H1 (cell line): ENCODE results near the gene ANKRD53. TPM values are rescaled to one million over a fixed set of nuclear protein-coding genes. Genes with fewer than 3 reads are reported as not detected.

Experiments
- CTCF ChIA-PET: fragments of 300-600 bp; sonication (Branson Sonifier 250); formaldehyde crosslinking; loops from one replicate; lab custom pipeline; 2021; ENCODE audit not compliant: partially characterized antibody; lab: Charles Lee
- POLR2A ChIA-PET: fragments of 300-600 bp; sonication (Branson Sonifier 250); formaldehyde crosslinking; loops from one replicate; lab custom pipeline; 2021; ENCODE audit warnings: inconsistent platforms; ENCODE audit not compliant: partially characterized antibody; lab: Charles Lee
- DNase-seq, 2 experiments: peaks; one replicate each; pipeline versions ENCODE4 v3.0.0 to v3.0.0-alpha.2; 2010 to 2022; ENCODE audit warnings: low spot score in 2 of 2, low read depth in 1 of 2, mixed read lengths in 1 of 2
- FAIRE-seq: peaks from 2 replicates; lab custom pipeline; 2011; peaks lifted over from hg19 to GRCh38; lab: Jason Lieb, UNC
- H2AFZ ChIP-seq: 2 replicates; pipeline ENCODE4 v1.8.1; 2012; ENCODE audit warnings: low read length, inconsistent platforms
- H2AK5ac ChIP-seq: 2 replicates; pipeline ENCODE4 v1.6.1; 2013; ENCODE audit warnings: low read depth, low read length
- H2BK120ac ChIP-seq: replicated peaks from 2 replicates; pipeline ENCODE3; 2013; ENCODE audit warnings: low read depth, low read length, inconsistent platforms
- H2BK12ac ChIP-seq: 2 replicates; pipeline ENCODE4 v1.6.1; 2013; ENCODE audit warnings: low read depth, low read length
- H2BK15ac ChIP-seq: 2 replicates; pipeline ENCODE4 v1.6.1; 2013; ENCODE audit warnings: low read length
- H2BK20ac ChIP-seq: 2 replicates; pipeline ENCODE4 v1.6.1; 2013; ENCODE audit warnings: low read length
- H2BK5ac ChIP-seq: 2 replicates; pipeline ENCODE4 v1.6.1; 2013; ENCODE audit warnings: low read depth, low read length
- H3K14ac ChIP-seq: 2 replicates; pipeline ENCODE4 v1.6.1; 2013; ENCODE audit warnings: inconsistent platforms; ENCODE audit not compliant: insufficient read length
- H3K18ac ChIP-seq: 2 replicates; pipeline ENCODE4 v1.6.1; 2013; ENCODE audit warnings: low read length; ENCODE audit errors: extremely low read depth
- H3K23ac ChIP-seq: 2 replicates; pipeline ENCODE4 v1.6.1; 2013; ENCODE audit warnings: inconsistent platforms; ENCODE audit not compliant: insufficient read length
- H3K23me2 ChIP-seq: 2 replicates; pipeline ENCODE4 v1.6.1; 2013; ENCODE audit warnings: low read depth, low read length
- H3K27ac ChIP-seq: 2 replicates; pipeline ENCODE4 v1.6.1; 2011; ENCODE audit warnings: low read depth, low read length, inconsistent platforms
- H3K27me3 ChIP-seq, 4 experiments: replicated peaks in 1 of 4; 1 replicate in 1 of 4; 2 replicates in 3 of 4; pipeline versions ENCODE4 v1.6.1 to v1.8.1; 2011 to 2013; ENCODE audit warnings: low read length in 3 of 4, mild to moderate bottlenecking in 3 of 4, inconsistent platforms in 2 of 4, mixed read lengths in 2 of 4, moderate library complexity in 1 of 4; ENCODE audit not compliant: control insufficient read depth in 3 of 4, insufficient read depth in 3 of 4; ENCODE audit errors: extremely low read depth in 1 of 4
- H3K36me3 ChIP-seq, 4 experiments: 2 replicates each; pipeline versions ENCODE4 v1.6.1 to v1.8.1; 2011 to 2013; ENCODE audit warnings: mild to moderate bottlenecking in 4 of 4, low read length in 3 of 4, moderate library complexity in 2 of 4, control low read depth in 1 of 4, inconsistent platforms in 1 of 4; ENCODE audit not compliant: insufficient read depth in 4 of 4, control insufficient read depth in 2 of 4
- H3K4ac ChIP-seq: replicated peaks from 2 replicates; pipeline ENCODE3; 2013; ENCODE audit warnings: low read length, low read depth, mixed read lengths, inconsistent platforms; ENCODE audit not compliant: insufficient read length
- H3K4me1 ChIP-seq, 4 experiments: replicated peaks in 1 of 4; 1 replicate in 1 of 4; 2 replicates in 3 of 4; pipeline versions ENCODE4 v1.6.1 to v1.8.1; 2011 to 2013; ENCODE audit warnings: low read length in 3 of 4, inconsistent platforms in 2 of 4, mixed read lengths in 1 of 4; ENCODE audit not compliant: insufficient read depth in 4 of 4, control insufficient read depth in 3 of 4
- H3K4me2 ChIP-seq, 2 experiments: 2 replicates each; pipeline versions ENCODE4 v1.6.1 to v1.8.1; 2011 to 2013; ENCODE audit warnings: low read depth in 2 of 2, low read length in 2 of 2, control low read depth in 1 of 2, inconsistent platforms in 1 of 2, mild to moderate bottlenecking in 1 of 2; ENCODE audit not compliant: insufficient read depth in 1 of 2
- H3K4me3 ChIP-seq, 4 experiments: fragments of 200-600, 300-600 bp in 1 of 4; sonication (generic), shearing (Covaris generic), sonication (Bioruptor Twin) in 1 of 4; 2 replicates each; pipeline versions ENCODE4 v1.5.1 to v1.8.1; 2011 to 2016; ENCODE audit warnings: low read length in 4 of 4, low read depth in 3 of 4, control low read depth in 2 of 4, inconsistent platforms in 2 of 4, mild to moderate bottlenecking in 2 of 4, mixed read lengths in 1 of 4, moderate library complexity in 1 of 4; ENCODE audit not compliant: insufficient read depth in 2 of 4; ENCODE audit errors: extremely low read depth in 1 of 4
- H3K56ac ChIP-seq: replicated peaks from 2 replicates; pipeline ENCODE3; 2013; ENCODE audit warnings: low read depth, mild to moderate bottlenecking, mixed read lengths, low read length, inconsistent platforms; ENCODE audit not compliant: insufficient read length
- H3K79me1 ChIP-seq: 2 replicates; pipeline ENCODE4 v1.6.1; 2013; ENCODE audit warnings: low read depth, low read length, control low read depth
- H3K79me2 ChIP-seq, 2 experiments: 2 replicates each; pipeline versions ENCODE4 v1.6.1 to v1.8.1; 2012 to 2013; ENCODE audit warnings: low read length in 2 of 2, mild to moderate bottlenecking in 2 of 2, inconsistent platforms in 1 of 2; ENCODE audit not compliant: insufficient read depth in 2 of 2, control insufficient read depth in 1 of 2
- H3K9ac ChIP-seq, 4 experiments: replicated peaks in 1 of 4; 1 replicate in 1 of 4; 2 replicates in 3 of 4; pipeline versions ENCODE4 v1.6.1 to v1.8.1; 2011 to 2013; ENCODE audit warnings: low read depth in 3 of 4, low read length in 3 of 4, control low read depth in 2 of 4, mild to moderate bottlenecking in 2 of 4, moderate library complexity in 2 of 4, inconsistent platforms in 1 of 4; ENCODE audit errors: extremely low read depth in 1 of 4
- H3K9me3 ChIP-seq, 2 experiments: 2 replicates each; pipeline versions ENCODE4 v1.6.1 to v1.8.1; 2012 to 2013; ENCODE audit warnings: mild to moderate bottlenecking in 2 of 2, moderate library complexity in 2 of 2, control low read depth in 1 of 2, inconsistent platforms in 1 of 2, low read depth in 1 of 2, low read length in 1 of 2, mixed read lengths in 1 of 2; ENCODE audit not compliant: insufficient read depth in 2 of 2
- H4K20me1 ChIP-seq, 2 experiments: replicated peaks in 1 of 2; 2 replicates each; pipeline versions ENCODE3 to v1.8.1; 2011 to 2013; ENCODE audit warnings: inconsistent platforms in 2 of 2, low read length in 2 of 2, mild to moderate bottlenecking in 1 of 2; ENCODE audit not compliant: insufficient read depth in 2 of 2, control insufficient read depth in 1 of 2
- H4K5ac ChIP-seq: 2 replicates; pipeline ENCODE4 v1.6.1; 2013; ENCODE audit warnings: low read length, low read depth, mixed read lengths, inconsistent platforms; ENCODE audit not compliant: insufficient read length
- H4K8ac ChIP-seq: 2 replicates; pipeline ENCODE4 v1.8.0; 2013; ENCODE audit warnings: mild to moderate bottlenecking, moderate library complexity, low read length, inconsistent platforms; ENCODE audit not compliant: insufficient read depth; ENCODE audit errors: extremely low read depth
- H4K91ac ChIP-seq: replicated peaks from 2 replicates; pipeline ENCODE3; 2013; ENCODE audit warnings: low read length, mixed read lengths, inconsistent platforms; ENCODE audit not compliant: insufficient read length
- CHD2 ChIP-seq: IDR thresholded peaks from 2 replicates; pipeline ENCODE4 v1.6.1; 2012; ENCODE audit warnings: low read length, improper control_type of control experiment
- RAD21 ChIP-seq, 2 experiments: IDR thresholded peaks in 1 of 2; conservative IDR thresholded peaks in 1 of 2; 2 replicates each; pipeline ENCODE4 v1.6.1; 2011; ENCODE audit warnings: low read depth in 2 of 2, low read length in 2 of 2, improper control_type of control experiment in 1 of 2, inconsistent platforms in 1 of 2, mild to moderate bottlenecking in 1 of 2, moderate library complexity in 1 of 2
- WGBS, 2 experiments: shearing (Covaris generic) in 1 of 2; methylation state at CpG; one replicate each; pipeline versions ENCODE4 v1.1.6 to v1.1.7; 2013 to 2015; ENCODE audit warnings: low lambda C conversion rate in 2 of 2, mixed read lengths in 2 of 2, inconsistent platforms in 1 of 2, low coverage in 1 of 2, missing lambda C conversion rate in 1 of 2; ENCODE audit not compliant: insufficient replicate concordance in 2 of 2, insufficient coverage in 1 of 2, insufficient read length in 1 of 2; ENCODE audit errors: extremely low coverage in 1 of 2, missing lambda C conversion rate in 1 of 2; 5-methylcytosine and 5-hydroxymethylcytosine counted together
- polyA plus RNA-seq, 7 experiments: library from polyadenylated mRNA; depleted of rRNA in 3 of 7; stranded (reverse) in 5 of 7; unstranded in 2 of 7; fragments of >200 nt in 5 of 7; fragments of 200-250 nt in 2 of 7; gene quantifications; 1 replicate in 5 of 7; 2 replicates in 1 of 7; 4 replicates in 1 of 7; pipeline versions ENCODE4 v1.2.1 to v1.2.3, GENCODE V29; 2011 to 2013; ENCODE audit warnings: missing spikeins in 2 of 7, mixed read lengths in 2 of 7
- total RNA-seq: library from RNA; stranded (reverse); fragmentation: NEBNext Ultra II Directional; extraction: Animal tissue kit (Norgen Biotek cat#: 25700); gene quantifications from 2 replicates; pipeline ENCODE4 v1.2.1, GENCODE V29; 2021
- TF ChIP-seq, protein P1 (sequence below), 3 experiments: IDR thresholded peaks; 1 replicate in 2 of 3; 2 replicates in 1 of 3; pipeline versions ENCODE4 v1.5.1 to v1.6.1; 2011; ENCODE audit warnings: low read length in 3 of 3, mild to moderate bottlenecking in 3 of 3, inconsistent platforms in 2 of 3, low read depth in 1 of 3, moderate library complexity in 1 of 3; ENCODE audit not compliant: insufficient read depth in 1 of 3; ENCODE audit errors: control extremely low read depth in 1 of 3

The ANKRD53 gene
- total and polyA plus RNA-seq, 2 of the 8 experiments (the other 6 are each of a cell fraction or from before 2014, with no cell fraction given): 0.39 to 0.70 TPM

DNA sequence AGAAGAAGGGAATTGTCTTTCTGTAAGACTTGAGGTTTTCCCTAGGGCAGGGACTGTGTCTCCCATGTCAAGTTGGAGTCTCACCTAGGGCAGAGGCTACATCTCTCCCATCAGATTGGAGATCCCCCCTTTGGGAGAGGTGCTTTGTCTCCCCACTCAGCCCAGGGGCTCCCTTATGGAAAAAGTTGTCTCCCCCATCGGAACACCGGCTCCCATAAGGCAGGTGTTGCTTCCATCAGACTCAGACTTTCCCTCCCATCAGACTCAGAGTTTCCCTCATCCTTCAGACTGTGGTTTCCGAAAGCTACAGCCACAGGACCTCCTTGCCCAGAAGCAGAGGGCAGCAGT lies 5.8 kb downstream of the ANKRD53 start:
- Histone ChIP-seq H3K4ac (no peak overlapping the region), H3K4me3 (no peak overlapping the region)
- TF ChIP-seq CHD2 (no peak), RAD21 (IDR thresholded peaks at IDR 0.05 in 1 of 2, conservative IDR thresholded peaks at IDR 0.05 in 1 of 2; ENCODE audit: low read depth in 2 of 2, low read length in 2 of 2) (0 out of 4 replicates have a peak, but pooled peaks of 1 of the 2 experiments have one; percentile 9)
- TF ChIP-seq, protein P1, sequence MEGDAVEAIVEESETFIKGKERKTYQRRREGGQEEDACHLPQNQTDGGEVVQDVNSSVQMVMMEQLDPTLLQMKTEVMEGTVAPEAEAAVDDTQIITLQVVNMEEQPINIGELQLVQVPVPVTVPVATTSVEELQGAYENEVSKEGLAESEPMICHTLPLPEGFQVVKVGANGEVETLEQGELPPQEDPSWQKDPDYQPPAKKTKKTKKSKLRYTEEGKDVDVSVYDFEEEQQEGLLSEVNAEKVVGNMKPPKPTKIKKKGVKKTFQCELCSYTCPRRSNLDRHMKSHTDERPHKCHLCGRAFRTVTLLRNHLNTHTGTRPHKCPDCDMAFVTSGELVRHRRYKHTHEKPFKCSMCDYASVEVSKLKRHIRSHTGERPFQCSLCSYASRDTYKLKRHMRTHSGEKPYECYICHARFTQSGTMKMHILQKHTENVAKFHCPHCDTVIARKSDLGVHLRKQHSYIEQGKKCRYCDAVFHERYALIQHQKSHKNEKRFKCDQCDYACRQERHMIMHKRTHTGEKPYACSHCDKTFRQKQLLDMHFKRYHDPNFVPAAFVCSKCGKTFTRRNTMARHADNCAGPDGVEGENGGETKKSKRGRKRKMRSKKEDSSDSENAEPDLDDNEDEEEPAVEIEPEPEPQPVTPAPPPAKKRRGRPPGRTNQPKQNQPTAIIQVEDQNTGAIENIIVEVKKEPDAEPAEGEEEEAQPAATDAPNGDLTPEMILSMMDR (IDR thresholded peaks at IDR 0.05; ENCODE audit: control extremely low read depth in 1 of 3, insufficient read depth in 1 of 3, low read depth in 1 of 3, low read length in 3 of 3): peak in 1 of 3 experiments; percentile 31; a peak in 1 of 4 replicates
- TF ChIP-seq, all 59 proteins: peak for 2
- no peak overlapping the region for H3K56ac ChIP-seq
- H3K23me2 ChIP-seq: no peaks in the 10 kb centered on the region
- no peaks in the 10 kb centered on the region for H3K79me1 ChIP-seq
- no peak overlapping the region for H3K14ac ChIP-seq
- no peak overlapping the region for H2BK15ac ChIP-seq
- H3K4me1 ChIP-seq: peaks cover 0 to 8% (median 4%) of the 10 kb centered on the region in 4 experiments; a peak in 4 of 7 replicates
- 89% methylated on average over 3 of the region's 3 CpGs; no CpG with 5 or more reads in 1 of the 2 experiments for whole genome bisulfite sequencing, 2 experiments
- H3K36me3 ChIP-seq: peaks cover 0 to 6% (median 0%) of the 10 kb centered on the region in 4 experiments; a peak in 2 of 8 replicates
- no peak overlapping the region for H3K27ac ChIP-seq
- no peak overlapping the region for H3K18ac ChIP-seq
- H3K9ac ChIP-seq: no peak overlapping the region
- H2BK120ac ChIP-seq: no peak overlapping the region
- no peak overlapping the region for H2BK20ac ChIP-seq
- H4K91ac ChIP-seq: no peak overlapping the region
- no peak overlapping the region for H2BK12ac ChIP-seq
- H2BK5ac ChIP-seq: no peak overlapping the region
- H3K9me3 ChIP-seq: no peaks in the 10 kb centered on the region
- H3K23ac ChIP-seq: no peak overlapping the region
- H4K5ac ChIP-seq: no peak overlapping the region
- H2AFZ ChIP-seq: no peak overlapping the region
- peaks cover 0 to 9% of the 10 kb centered on the region in 2 experiments for H4K20me1 ChIP-seq
- ChIA-PET POLR2A (interaction anchor here (0.6 to 1.0 kb wide), 2 partner anchors 18 to 1211 kb away, joined by 3 to 7 read pairs; no protein-coding TSS in a partner anchor), CTCF (interaction anchor here (0.6 to 7.1 kb wide), 29 partner anchors 9 to 194 kb away, joined by 3 to 66 read pairs (median 5); partner anchors contain the start of genes FIGLA, NAGK and TEX261)
- peaks cover 0 to 9% (median 7%) of the 10 kb centered on the region in 4 experiments; a peak in 5 of 7 replicates for H3K27me3 ChIP-seq
- DNase-seq (no peak), FAIRE-seq (no peak)
- H3K4me2 ChIP-seq: no peak overlapping the region
- no peak overlapping the region for H4K8ac ChIP-seq
- H3K79me2 ChIP-seq: no peaks in the 10 kb centered on the region
- H2AK5ac ChIP-seq: no peak overlapping the region
